Measurements from ENCODE around the gene KRTAP5-2.

Gene KRTAP5-2

GRCh38 chr11:1553808-1554594 is 44.1 kb downstream of the KRTAP5-2 start:
- no peak for DNase-seq

GRCh38 chr11:1549338-1550330 is 48.5 kb downstream of the KRTAP5-2 start:
- DNase-seq: no peak

GRCh38 chr11:1548221-1549070 is 49.6 kb downstream of the KRTAP5-2 start:
- no peak for DNase-seq

- DNase-seq: no peak
These were observed 50.5 kb downstream of the KRTAP5-2 start for GRCh38 chr11:1547467-1548098.
